Fibroblast of lung (primary cell): ENCODE results near the gene FBXO31. TPM values are rescaled to one million over a fixed set of nuclear protein-coding genes. Genes with fewer than 3 reads are reported as not detected.

Experiments
- DNase-seq, 2 donors: peaks; one replicate each; pipeline versions ENCODE4 v3.0.0 to v3.0.0-alpha.2; 2010; ENCODE audit warnings: low read depth in 2 of 2
- H2AFZ ChIP-seq: 2 replicates; pipeline ENCODE4 v1.5.1; 2012; ENCODE audit warnings: low read length, control low read depth, inconsistent platforms
- H3K27ac ChIP-seq: 2 replicates; pipeline ENCODE4 v1.5.1; 2011; ENCODE audit warnings: low read length, control low read depth; ENCODE audit not compliant: insufficient read depth
- H3K27me3 ChIP-seq: 2 replicates; pipeline ENCODE4 v1.5.1; 2011; ENCODE audit warnings: mild to moderate bottlenecking, low read length; ENCODE audit not compliant: control insufficient read depth, insufficient read depth
- H3K36me3 ChIP-seq: 2 replicates; pipeline ENCODE4 v1.5.1; 2011; ENCODE audit warnings: low read length; ENCODE audit not compliant: control insufficient read depth, insufficient read depth
- H3K4me1 ChIP-seq: 2 replicates; pipeline ENCODE4 v1.5.1; 2011; ENCODE audit warnings: low read length; ENCODE audit not compliant: control insufficient read depth, insufficient read depth; ENCODE audit errors: extremely low read depth
- H3K4me2 ChIP-seq: 2 replicates; pipeline ENCODE4 v1.5.1; 2011; ENCODE audit warnings: low read length, control low read depth; ENCODE audit not compliant: insufficient read depth; ENCODE audit errors: extremely low read depth
- H3K4me3 ChIP-seq, 4 experiments: fragments of 200-600 bp in 1 of 4; sonication (generic) in 1 of 4; replicated peaks in 1 of 4; 2 replicates each; pipeline ENCODE4 v1.5.1; 2011 to 2016; ENCODE audit warnings: low read length in 4 of 4, low read depth in 3 of 4, mild to moderate bottlenecking in 3 of 4, control low read depth in 2 of 4, inconsistent platforms in 1 of 4, mixed read lengths in 1 of 4; ENCODE audit not compliant: insufficient read depth in 1 of 4; ENCODE audit errors: control extremely low read depth in 1 of 4
- H3K79me2 ChIP-seq: 2 replicates; pipeline ENCODE4 v1.5.1; 2012; ENCODE audit warnings: mild to moderate bottlenecking, low read length, inconsistent platforms; ENCODE audit not compliant: control insufficient read depth, insufficient read depth
- H3K9ac ChIP-seq: 2 replicates; pipeline ENCODE4 v1.5.1; 2011; ENCODE audit warnings: mild to moderate bottlenecking, low read length, control low read depth; ENCODE audit not compliant: insufficient read depth
- H3K9me3 ChIP-seq: 2 replicates; pipeline ENCODE4 v1.5.1; 2012; ENCODE audit warnings: low read depth, low read length; ENCODE audit not compliant: control insufficient read depth, insufficient read depth
- H4K20me1 ChIP-seq: 2 replicates; pipeline ENCODE4 v1.5.1; 2011; ENCODE audit warnings: low read length; ENCODE audit not compliant: control insufficient read depth, insufficient read depth; ENCODE audit errors: extremely low read depth
- EZH2 ChIP-seq: IDR thresholded peaks from 2 replicates; pipeline ENCODE4 v1.5.1; 2012; ENCODE audit warnings: low read length, control low read depth, mild to moderate bottlenecking; ENCODE audit errors: missing control alignments
- polyA plus RNA-seq, 2 donors: library from polyadenylated mRNA; depleted of rRNA in 1 of 2; stranded (reverse) in 1 of 2; unstranded in 1 of 2; fragments of >200 nt; gene quantifications; 2 replicates each; pipeline ENCODE4 v1.2.1, GENCODE V29; 2011 to 2012; ENCODE audit warnings: missing spikeins in 1 of 2
- total RNA-seq: library from RNA; depleted of rRNA; stranded (reverse); fragments of >200 nt; gene quantifications from 2 replicates; pipeline ENCODE4 v1.2.1, GENCODE V29; 2014
- TF ChIP-seq, protein P1 (sequence below), 2 donors: IDR thresholded peaks in 1 of 2; conservative IDR thresholded peaks in 1 of 2; 1 replicate in 1 of 2; 2 replicates in 1 of 2; pipeline ENCODE4 v1.5.1; 2011 to 2012; ENCODE audit warnings: low read length in 2 of 2, control low read depth in 1 of 2, inconsistent platforms in 1 of 2, low read depth in 1 of 2, mild to moderate bottlenecking in 1 of 2

Gene FBXO31
- total and polyA plus RNA-seq, 2 donors (not counting 1 experiment from before 2014, with no cell fraction given): 17.6 to 40.3 TPM

DNA sequence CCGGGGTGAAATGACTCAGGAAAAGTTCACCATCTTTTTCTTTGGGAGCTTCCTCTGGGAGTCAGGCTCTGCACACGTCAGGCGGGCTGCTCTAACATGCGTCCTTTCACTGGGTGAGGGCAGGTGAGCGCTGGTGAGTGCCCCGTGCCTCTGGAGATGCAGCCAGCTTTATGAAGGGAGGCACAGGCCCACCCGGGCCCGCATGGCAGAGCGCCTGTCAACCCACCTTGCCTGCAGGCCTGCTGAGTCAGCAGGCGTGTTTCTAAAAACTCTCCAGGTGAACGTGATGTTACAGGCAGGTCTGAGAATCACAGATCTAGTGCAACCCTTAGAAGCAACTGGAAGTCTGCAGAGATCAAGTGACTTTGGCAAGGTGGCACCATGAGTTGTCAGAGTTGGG, 27.0 kb upstream of the FBXO31 start:
- no peak for DNase-seq
- Histone ChIP-seq H3K27me3 (no peaks in the 10 kb centered on the region), H3K4me2 (no peak overlapping the region), H3K9ac (no peak overlapping the region), H3K4me1 (no peaks in the 10 kb centered on the region), H3K36me3 (peaks cover 37% of the 10 kb centered on the region), H3K9me3 (no peaks in the 10 kb centered on the region), H2AFZ (no peak overlapping the region), H3K4me3 (no peak overlapping the region), H4K20me1 (no peaks in the 10 kb centered on the region), H3K79me2 (no peaks in the 10 kb centered on the region), H3K27ac (no peak overlapping the region)
- no peak for TF ChIP-seq EZH2
- TF ChIP-seq, protein P1, sequence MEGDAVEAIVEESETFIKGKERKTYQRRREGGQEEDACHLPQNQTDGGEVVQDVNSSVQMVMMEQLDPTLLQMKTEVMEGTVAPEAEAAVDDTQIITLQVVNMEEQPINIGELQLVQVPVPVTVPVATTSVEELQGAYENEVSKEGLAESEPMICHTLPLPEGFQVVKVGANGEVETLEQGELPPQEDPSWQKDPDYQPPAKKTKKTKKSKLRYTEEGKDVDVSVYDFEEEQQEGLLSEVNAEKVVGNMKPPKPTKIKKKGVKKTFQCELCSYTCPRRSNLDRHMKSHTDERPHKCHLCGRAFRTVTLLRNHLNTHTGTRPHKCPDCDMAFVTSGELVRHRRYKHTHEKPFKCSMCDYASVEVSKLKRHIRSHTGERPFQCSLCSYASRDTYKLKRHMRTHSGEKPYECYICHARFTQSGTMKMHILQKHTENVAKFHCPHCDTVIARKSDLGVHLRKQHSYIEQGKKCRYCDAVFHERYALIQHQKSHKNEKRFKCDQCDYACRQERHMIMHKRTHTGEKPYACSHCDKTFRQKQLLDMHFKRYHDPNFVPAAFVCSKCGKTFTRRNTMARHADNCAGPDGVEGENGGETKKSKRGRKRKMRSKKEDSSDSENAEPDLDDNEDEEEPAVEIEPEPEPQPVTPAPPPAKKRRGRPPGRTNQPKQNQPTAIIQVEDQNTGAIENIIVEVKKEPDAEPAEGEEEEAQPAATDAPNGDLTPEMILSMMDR (conservative IDR thresholded peaks at IDR 0.05 in 1 of 2, IDR thresholded peaks at IDR 0.05 in 1 of 2; ENCODE audit: low read depth in 1 of 2, low read length in 2 of 2): no peak

- H3K79me2 ChIP-seq: no peaks in the 10 kb centered on the region
- H3K27me3 ChIP-seq: no peaks in the 10 kb centered on the region
- no peak overlapping the region for H3K9ac ChIP-seq
- no peaks in the 10 kb centered on the region for H4K20me1 ChIP-seq
- H3K36me3 ChIP-seq: peaks cover 41% of the 10 kb centered on the region
- no peak overlapping the region for H3K27ac ChIP-seq
- no peak for DNase-seq
- no peaks in the 10 kb centered on the region for H3K4me1 ChIP-seq
- H3K4me2 ChIP-seq: no peak overlapping the region
- TF ChIP-seq EZH2: no peak
- TF ChIP-seq, protein P1 (conservative IDR thresholded peaks at IDR 0.05 in 1 of 2, IDR thresholded peaks at IDR 0.05 in 1 of 2; ENCODE audit: low read depth in 1 of 2, low read length in 2 of 2): no peak
- no peak overlapping the region for H3K4me3 ChIP-seq
- no peaks in the 10 kb centered on the region for H3K9me3 ChIP-seq
- no peak overlapping the region for H2AFZ ChIP-seq
Measured at GRCh38 chr16:87409781-87410180, 26.2 kb upstream of the FBXO31 start.

- H3K79me2 ChIP-seq: no peaks in the 10 kb centered on the region
- peaks cover 41% of the 10 kb centered on the region for H3K36me3 ChIP-seq
- H3K9me3 ChIP-seq: no peaks in the 10 kb centered on the region
- H3K4me3 ChIP-seq: no peak overlapping the region
- TF ChIP-seq, protein P1 (conservative IDR thresholded peaks at IDR 0.05 in 1 of 2, IDR thresholded peaks at IDR 0.05 in 1 of 2; ENCODE audit: low read depth in 1 of 2, low read length in 2 of 2): no peak
- TF ChIP-seq EZH2: no peak
- no peak overlapping the region for H3K27ac ChIP-seq
- no peaks in the 10 kb centered on the region for H3K4me1 ChIP-seq
- H3K27me3 ChIP-seq: no peaks in the 10 kb centered on the region
- H4K20me1 ChIP-seq: no peaks in the 10 kb centered on the region
- no peak for DNase-seq
- no peak overlapping the region for H3K4me2 ChIP-seq
- no peak overlapping the region for H2AFZ ChIP-seq
- no peak overlapping the region for H3K9ac ChIP-seq
Measured at GRCh38 chr16:87409153-87409552, 25.6 kb upstream of the FBXO31 start.
